Stimulated activated naive CD4-positive, alpha-beta T cell treated with Interleukin-2 at 50 U/mL for 16 hours (primary cell): ENCODE results near the gene FAM222A.

Source experiments
- DNase-seq: peaks from one replicate; lab custom pipeline; 2025; lab: John Stamatoyannopoulos, UW

The FAM222A gene

GRCh38 chr12:109710747-109711595, 2.7 kb upstream of the FAM222A start:
- DNase-seq: no peak

- DNase-seq: no peak
Measured at GRCh38 chr12:109711596-109712461, 1.8 kb upstream of the FAM222A start.

- DNase-seq: peak; percentile 27
Measured at GRCh38 chr12:109714141-109714912, 702 bp downstream of the FAM222A start.

- DNase-seq: no peak
Measured at GRCh38 chr12:109714913-109715244, 1.3 kb downstream of the FAM222A start.

- DNase-seq: no peak
Measured at GRCh38 chr12:109715310-109716091, 1.9 kb downstream of the FAM222A start.

- DNase-seq: no peak
Measured at GRCh38 chr12:109716092-109716479, 2.5 kb downstream of the FAM222A start.

- no peak for DNase-seq
Measured at GRCh38 chr12:109716512-109717389, 3.1 kb downstream of the FAM222A start.

GRCh38 chr12:109717390-109718357, 4.0 kb downstream of the FAM222A start:
- DNase-seq: no peak

GRCh38 chr12:109718390-109718789, 4.8 kb downstream of the FAM222A start:
- no peak for DNase-seq

- no peak for DNase-seq
Measured at GRCh38 chr12:109719123-109720022, 5.7 kb downstream of the FAM222A start.

GRCh38 chr12:109720152-109720856, 6.7 kb downstream of the FAM222A start:
- DNase-seq: no peak

- no peak for DNase-seq
Measured at GRCh38 chr12:109720857-109721189, 7.2 kb downstream of the FAM222A start.

- no peak for DNase-seq
Measured at GRCh38 chr12:109721276-109721675, 7.7 kb downstream of the FAM222A start.

- no peak for DNase-seq
Measured at GRCh38 chr12:109722022-109722720, 8.5 kb downstream of the FAM222A start.

GRCh38 chr12:109722721-109723094, 9.1 kb downstream of the FAM222A start:
- no peak for DNase-seq

- no peak for DNase-seq
Measured at GRCh38 chr12:109723311-109723881, 9.8 kb downstream of the FAM222A start.
